H1 (cell line): ENCODE results near the gene KCP. TPM values are rescaled to one million over a fixed set of nuclear protein-coding genes. Genes with fewer than 3 reads are reported as not detected.

Source experiments
- CTCF ChIA-PET: fragments of 300-600 bp; sonication (Branson Sonifier 250); formaldehyde crosslinking; loops from one replicate; lab custom pipeline; 2021; ENCODE audit not compliant: partially characterized antibody; lab: Charles Lee
- POLR2A ChIA-PET: fragments of 300-600 bp; sonication (Branson Sonifier 250); formaldehyde crosslinking; loops from one replicate; lab custom pipeline; 2021; ENCODE audit warnings: inconsistent platforms; ENCODE audit not compliant: partially characterized antibody; lab: Charles Lee
- DNase-seq, 2 experiments: peaks; one replicate each; pipeline versions ENCODE4 v3.0.0 to v3.0.0-alpha.2; 2010 to 2022; ENCODE audit warnings: low spot score in 2 of 2, low read depth in 1 of 2, mixed read lengths in 1 of 2
- FAIRE-seq: peaks from 2 replicates; lab custom pipeline; 2011; peaks lifted over from hg19 to GRCh38; lab: Jason Lieb, UNC
- H2AFZ ChIP-seq: 2 replicates; pipeline ENCODE4 v1.8.1; 2012; ENCODE audit warnings: low read length, inconsistent platforms
- H2AK5ac ChIP-seq: 2 replicates; pipeline ENCODE4 v1.6.1; 2013; ENCODE audit warnings: low read depth, low read length
- H2BK120ac ChIP-seq: replicated peaks from 2 replicates; pipeline ENCODE3; 2013; ENCODE audit warnings: low read depth, low read length, inconsistent platforms
- H2BK12ac ChIP-seq: 2 replicates; pipeline ENCODE4 v1.6.1; 2013; ENCODE audit warnings: low read depth, low read length
- H2BK15ac ChIP-seq: 2 replicates; pipeline ENCODE4 v1.6.1; 2013; ENCODE audit warnings: low read length
- H2BK20ac ChIP-seq: 2 replicates; pipeline ENCODE4 v1.6.1; 2013; ENCODE audit warnings: low read length
- H2BK5ac ChIP-seq: 2 replicates; pipeline ENCODE4 v1.6.1; 2013; ENCODE audit warnings: low read depth, low read length
- H3K14ac ChIP-seq: 2 replicates; pipeline ENCODE4 v1.6.1; 2013; ENCODE audit warnings: inconsistent platforms; ENCODE audit not compliant: insufficient read length
- H3K18ac ChIP-seq: 2 replicates; pipeline ENCODE4 v1.6.1; 2013; ENCODE audit warnings: low read length; ENCODE audit errors: extremely low read depth
- H3K23ac ChIP-seq: 2 replicates; pipeline ENCODE4 v1.6.1; 2013; ENCODE audit warnings: inconsistent platforms; ENCODE audit not compliant: insufficient read length
- H3K23me2 ChIP-seq: 2 replicates; pipeline ENCODE4 v1.6.1; 2013; ENCODE audit warnings: low read depth, low read length
- H3K27ac ChIP-seq: 2 replicates; pipeline ENCODE4 v1.6.1; 2011; ENCODE audit warnings: low read depth, low read length, inconsistent platforms
- H3K27me3 ChIP-seq, 4 experiments: replicated peaks in 1 of 4; 1 replicate in 1 of 4; 2 replicates in 3 of 4; pipeline versions ENCODE4 v1.6.1 to v1.8.1; 2011 to 2013; ENCODE audit warnings: low read length in 3 of 4, mild to moderate bottlenecking in 3 of 4, inconsistent platforms in 2 of 4, mixed read lengths in 2 of 4, moderate library complexity in 1 of 4; ENCODE audit not compliant: control insufficient read depth in 3 of 4, insufficient read depth in 3 of 4; ENCODE audit errors: extremely low read depth in 1 of 4
- H3K36me3 ChIP-seq, 4 experiments: 2 replicates each; pipeline versions ENCODE4 v1.6.1 to v1.8.1; 2011 to 2013; ENCODE audit warnings: mild to moderate bottlenecking in 4 of 4, low read length in 3 of 4, moderate library complexity in 2 of 4, control low read depth in 1 of 4, inconsistent platforms in 1 of 4; ENCODE audit not compliant: insufficient read depth in 4 of 4, control insufficient read depth in 2 of 4
- H3K4ac ChIP-seq: replicated peaks from 2 replicates; pipeline ENCODE3; 2013; ENCODE audit warnings: low read length, low read depth, mixed read lengths, inconsistent platforms; ENCODE audit not compliant: insufficient read length
- H3K4me1 ChIP-seq, 4 experiments: replicated peaks in 1 of 4; 1 replicate in 1 of 4; 2 replicates in 3 of 4; pipeline versions ENCODE4 v1.6.1 to v1.8.1; 2011 to 2013; ENCODE audit warnings: low read length in 3 of 4, inconsistent platforms in 2 of 4, mixed read lengths in 1 of 4; ENCODE audit not compliant: insufficient read depth in 4 of 4, control insufficient read depth in 3 of 4
- H3K4me2 ChIP-seq, 2 experiments: 2 replicates each; pipeline versions ENCODE4 v1.6.1 to v1.8.1; 2011 to 2013; ENCODE audit warnings: low read depth in 2 of 2, low read length in 2 of 2, control low read depth in 1 of 2, inconsistent platforms in 1 of 2, mild to moderate bottlenecking in 1 of 2; ENCODE audit not compliant: insufficient read depth in 1 of 2
- H3K4me3 ChIP-seq, 4 experiments: fragments of 200-600, 300-600 bp in 1 of 4; sonication (generic), shearing (Covaris generic), sonication (Bioruptor Twin) in 1 of 4; 2 replicates each; pipeline versions ENCODE4 v1.5.1 to v1.8.1; 2011 to 2016; ENCODE audit warnings: low read length in 4 of 4, low read depth in 3 of 4, control low read depth in 2 of 4, inconsistent platforms in 2 of 4, mild to moderate bottlenecking in 2 of 4, mixed read lengths in 1 of 4, moderate library complexity in 1 of 4; ENCODE audit not compliant: insufficient read depth in 2 of 4; ENCODE audit errors: extremely low read depth in 1 of 4
- H3K56ac ChIP-seq: replicated peaks from 2 replicates; pipeline ENCODE3; 2013; ENCODE audit warnings: low read depth, mild to moderate bottlenecking, mixed read lengths, low read length, inconsistent platforms; ENCODE audit not compliant: insufficient read length
- H3K79me1 ChIP-seq: 2 replicates; pipeline ENCODE4 v1.6.1; 2013; ENCODE audit warnings: low read depth, low read length, control low read depth
- H3K79me2 ChIP-seq, 2 experiments: 2 replicates each; pipeline versions ENCODE4 v1.6.1 to v1.8.1; 2012 to 2013; ENCODE audit warnings: low read length in 2 of 2, mild to moderate bottlenecking in 2 of 2, inconsistent platforms in 1 of 2; ENCODE audit not compliant: insufficient read depth in 2 of 2, control insufficient read depth in 1 of 2
- H3K9ac ChIP-seq, 4 experiments: replicated peaks in 1 of 4; 1 replicate in 1 of 4; 2 replicates in 3 of 4; pipeline versions ENCODE4 v1.6.1 to v1.8.1; 2011 to 2013; ENCODE audit warnings: low read depth in 3 of 4, low read length in 3 of 4, control low read depth in 2 of 4, mild to moderate bottlenecking in 2 of 4, moderate library complexity in 2 of 4, inconsistent platforms in 1 of 4; ENCODE audit errors: extremely low read depth in 1 of 4
- H3K9me3 ChIP-seq, 2 experiments: 2 replicates each; pipeline versions ENCODE4 v1.6.1 to v1.8.1; 2012 to 2013; ENCODE audit warnings: mild to moderate bottlenecking in 2 of 2, moderate library complexity in 2 of 2, control low read depth in 1 of 2, inconsistent platforms in 1 of 2, low read depth in 1 of 2, low read length in 1 of 2, mixed read lengths in 1 of 2; ENCODE audit not compliant: insufficient read depth in 2 of 2
- H4K20me1 ChIP-seq, 2 experiments: replicated peaks in 1 of 2; 2 replicates each; pipeline versions ENCODE3 to v1.8.1; 2011 to 2013; ENCODE audit warnings: inconsistent platforms in 2 of 2, low read length in 2 of 2, mild to moderate bottlenecking in 1 of 2; ENCODE audit not compliant: insufficient read depth in 2 of 2, control insufficient read depth in 1 of 2
- H4K5ac ChIP-seq: 2 replicates; pipeline ENCODE4 v1.6.1; 2013; ENCODE audit warnings: low read length, low read depth, mixed read lengths, inconsistent platforms; ENCODE audit not compliant: insufficient read length
- H4K8ac ChIP-seq: 2 replicates; pipeline ENCODE4 v1.8.0; 2013; ENCODE audit warnings: mild to moderate bottlenecking, moderate library complexity, low read length, inconsistent platforms; ENCODE audit not compliant: insufficient read depth; ENCODE audit errors: extremely low read depth
- H4K91ac ChIP-seq: replicated peaks from 2 replicates; pipeline ENCODE3; 2013; ENCODE audit warnings: low read length, mixed read lengths, inconsistent platforms; ENCODE audit not compliant: insufficient read length
- ASH2L ChIP-seq: fragments of 200-600, 300-600 bp; sonication (generic); IDR thresholded peaks from one replicate; pipeline ENCODE4 v1.7.1; 2017; ENCODE audit warnings: low read length
- BRCA1 ChIP-seq: IDR thresholded peaks from 2 replicates; pipeline ENCODE4 v1.6.1; 2012; ENCODE audit warnings: low read depth, low read length, improper control_type of control experiment
- CEBPB ChIP-seq: IDR thresholded peaks from 2 replicates; pipeline ENCODE4 v1.6.1; 2012; ENCODE audit warnings: low read depth, low read length
- GTF2F1 ChIP-seq: IDR thresholded peaks from 2 replicates; pipeline ENCODE4 v1.6.1; 2012; ENCODE audit warnings: low read depth, low read length, improper control_type of control experiment, borderline replicate concordance
- JUN ChIP-seq: IDR thresholded peaks from 2 replicates; pipeline ENCODE4 v1.6.1; 2011; ENCODE audit warnings: low read depth, mild to moderate bottlenecking, improper control_type of control experiment, low read length
- KDM1A ChIP-seq: fragments of 200-600, 300-600 bp; sonication (generic); IDR thresholded peaks from 2 replicates; pipeline ENCODE4 v1.7.1; 2016; ENCODE audit warnings: mild to moderate bottlenecking, low read length, borderline replicate concordance
- KDM4A ChIP-seq: IDR thresholded peaks from one replicate; pipeline ENCODE4 v1.7.1; 2012; ENCODE audit warnings: low read depth, mild to moderate bottlenecking, moderate library complexity, low read length, inconsistent platforms; ENCODE audit not compliant: severe bottlenecking
- POLR2A ChIP-seq, 2 experiments: IDR thresholded peaks; 1 replicate in 1 of 2; 2 replicates in 1 of 2; pipeline ENCODE4 v1.6.1; 2011; ENCODE audit warnings: low read depth in 2 of 2, low read length in 2 of 2, mild to moderate bottlenecking in 2 of 2; ENCODE audit errors: control extremely low read depth in 1 of 2
- POLR2AphosphoS5 ChIP-seq: IDR thresholded peaks from 2 replicates; pipeline ENCODE4 v1.6.1; 2011; ENCODE audit warnings: low read depth, low read length
- RBBP5 ChIP-seq: IDR thresholded peaks from 2 replicates; pipeline ENCODE4 v1.7.1; 2012; ENCODE audit warnings: low read depth, mild to moderate bottlenecking, inconsistent platforms, low read length, moderate library complexity, borderline replicate concordance
- SAP30 ChIP-seq: fragments of 300-600 bp; sonication (generic); IDR thresholded peaks from 2 replicates; pipeline ENCODE4 v1.7.1; 2012; ENCODE audit warnings: low read length, moderate library complexity, mild to moderate bottlenecking, inconsistent platforms; ENCODE audit not compliant: insufficient read depth, insufficient replicate concordance
- SP4 ChIP-seq: IDR thresholded peaks from 2 replicates; pipeline ENCODE4 v1.6.1; 2012; ENCODE audit warnings: low read length, inconsistent platforms
- TAF7 ChIP-seq: optimal IDR thresholded peaks from 2 replicates; pipeline ENCODE3; 2011; ENCODE audit warnings: low read depth, mild to moderate bottlenecking, inconsistent platforms, low read length, moderate library complexity, borderline replicate concordance
- WGBS, 2 experiments: shearing (Covaris generic) in 1 of 2; methylation state at CpG; one replicate each; pipeline versions ENCODE4 v1.1.6 to v1.1.7; 2013 to 2015; ENCODE audit warnings: low lambda C conversion rate in 2 of 2, mixed read lengths in 2 of 2, inconsistent platforms in 1 of 2, low coverage in 1 of 2, missing lambda C conversion rate in 1 of 2; ENCODE audit not compliant: insufficient replicate concordance in 2 of 2, insufficient coverage in 1 of 2, insufficient read length in 1 of 2; ENCODE audit errors: extremely low coverage in 1 of 2, missing lambda C conversion rate in 1 of 2; 5-methylcytosine and 5-hydroxymethylcytosine counted together
- polyA plus RNA-seq, 7 experiments: library from polyadenylated mRNA; depleted of rRNA in 3 of 7; stranded (reverse) in 5 of 7; unstranded in 2 of 7; fragments of >200 nt in 5 of 7; fragments of 200-250 nt in 2 of 7; gene quantifications; 1 replicate in 5 of 7; 2 replicates in 1 of 7; 4 replicates in 1 of 7; pipeline versions ENCODE4 v1.2.1 to v1.2.3, GENCODE V29; 2011 to 2013; ENCODE audit warnings: missing spikeins in 2 of 7, mixed read lengths in 2 of 7
- total RNA-seq: library from RNA; stranded (reverse); fragmentation: NEBNext Ultra II Directional; extraction: Animal tissue kit (Norgen Biotek cat#: 25700); gene quantifications from 2 replicates; pipeline ENCODE4 v1.2.1, GENCODE V29; 2021

The KCP gene
- total and polyA plus RNA-seq, 2 of the 8 experiments (the other 6 are each of a cell fraction or from before 2014, with no cell fraction given): 1.3 to 2.0 TPM

DNA sequence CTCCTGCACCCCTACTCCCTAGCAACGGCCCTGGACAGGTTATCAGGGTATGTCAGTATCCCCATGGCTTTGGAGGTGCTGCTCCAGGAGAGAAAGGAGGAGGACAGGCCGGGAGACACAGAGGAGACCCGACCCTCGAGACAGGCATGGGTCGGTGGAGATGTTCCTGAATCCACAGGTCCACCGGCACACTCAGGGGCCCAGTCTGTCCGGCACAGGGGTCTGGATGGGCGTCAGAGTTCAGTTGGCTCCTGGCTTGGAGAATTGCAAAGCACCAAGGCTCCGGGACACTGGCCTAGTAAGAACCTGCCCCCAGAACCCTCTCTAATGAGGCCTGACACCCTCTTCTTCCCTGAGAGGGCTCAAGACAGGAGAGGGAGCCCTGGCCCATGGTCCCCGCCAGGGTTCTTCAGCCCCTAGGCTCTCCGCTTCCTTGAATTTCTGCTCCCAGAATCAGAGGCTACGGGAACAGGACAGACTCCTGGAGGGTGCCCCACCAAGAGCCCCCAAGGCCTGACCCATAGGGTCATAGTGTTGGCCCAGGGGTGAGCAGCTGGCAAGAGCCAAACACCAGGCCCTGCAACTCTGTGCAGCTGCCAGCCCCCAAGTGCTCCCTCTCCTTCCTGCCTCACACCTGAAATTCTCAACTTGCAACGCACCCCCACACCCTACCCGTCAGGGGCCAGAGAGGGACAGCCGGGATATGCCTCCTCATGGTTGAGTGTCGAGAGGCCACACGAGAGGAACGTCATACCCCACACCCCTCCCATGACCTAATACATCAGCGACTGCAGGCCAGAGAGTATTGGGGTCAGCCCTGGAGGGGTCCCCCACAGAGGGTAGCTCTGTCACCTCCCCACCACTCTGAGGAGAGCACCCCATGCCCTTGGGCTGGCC is 21.7 kb upstream of the KCP start:
- H3K79me1 ChIP-seq: no peaks in the 10 kb centered on the region
- no peaks in the 10 kb centered on the region for H3K79me2 ChIP-seq
- H3K18ac ChIP-seq: no peak overlapping the region
- H3K27ac ChIP-seq: no peak overlapping the region
- ChIA-PET CTCF (interaction anchor here (0.6 to 2.5 kb wide), 8 partner anchors 10 to 159 kb away, joined by 3 to 16 read pairs (median 5); no protein-coding TSS in a partner anchor), POLR2A (interaction anchor here (0.9 to 1.9 kb wide), 3 partner anchors 10 to 16 kb away, joined by 3 to 5 read pairs (median 3); no protein-coding TSS in a partner anchor)
- no peak overlapping the region for H2BK20ac ChIP-seq
- no peak overlapping the region for H2AFZ ChIP-seq
- H3K56ac ChIP-seq: no peak overlapping the region
- no peak overlapping the region for H3K4me2 ChIP-seq
- H2BK15ac ChIP-seq: no peak overlapping the region
- H4K91ac ChIP-seq: no peak overlapping the region
- peaks cover 0 to 3% (median 0%) of the 10 kb centered on the region in 4 experiments; a peak in 1 of 7 replicates for H3K4me1 ChIP-seq
- H3K23ac ChIP-seq: no peak overlapping the region
- no peak overlapping the region for H3K4me3 ChIP-seq
- H4K20me1 ChIP-seq: no peaks in the 10 kb centered on the region
- H3K23me2 ChIP-seq: 0 out of 2 replicates have a peak, but pooled peaks cover 1% of the 10 kb centered on the region
- H4K5ac ChIP-seq: no peak overlapping the region
- H3K9me3 ChIP-seq: peaks cover 5% of the 10 kb centered on the region in 2 experiments; a peak in 2 of 4 replicates
- H3K36me3 ChIP-seq: no peaks in the 10 kb centered on the region
- peaks cover 5 to 23% (median 13%) of the 10 kb centered on the region in 4 experiments for H3K27me3 ChIP-seq
- FAIRE-seq: no peak
- no peak overlapping the region for H2BK120ac ChIP-seq
- H2AK5ac ChIP-seq: no peak overlapping the region
- no peak overlapping the region for H2BK12ac ChIP-seq
- H3K14ac ChIP-seq: no peak overlapping the region
- DNase-seq: no peak
- H4K8ac ChIP-seq: no peak overlapping the region
- H3K4ac ChIP-seq: no peak overlapping the region
- no peak overlapping the region for H2BK5ac ChIP-seq
- H3K9ac ChIP-seq: no peak overlapping the region
- 84% methylated on average over 16 of the region's 19 CpGs; no CpG with 5 or more reads in 1 of the 2 experiments for WGBS, 2 experiments
- no peak for TF ChIP-seq POLR2A (IDR thresholded peaks at IDR 0.05; ENCODE audit: control extremely low read depth in 1 of 2, low read depth in 2 of 2, low read length in 2 of 2)
- no peak for TF ChIP-seq POLR2AphosphoS5
- no peak for TF ChIP-seq SP4
- no peak for TF ChIP-seq KDM4A
- TF ChIP-seq TAF7: no peak
- TF ChIP-seq JUN: no peak
- no peak for TF ChIP-seq RBBP5
- no peak for TF ChIP-seq GTF2F1
- no peak for TF ChIP-seq CEBPB
- TF ChIP-seq SAP30: no peak
- no peak for TF ChIP-seq ASH2L
- no peak for TF ChIP-seq BRCA1
- TF ChIP-seq KDM1A: no peak
